NCI-H510A (cell line): ENCODE data around the gene TTI1.

Source experiments
- DNase-seq: peaks from one replicate; lab custom pipeline; 2025; lab: John Stamatoyannopoulos, UW

Gene TTI1

GRCh38 chr20:38054647-38055046 lies 21.4 kb upstream of the TTI1 start:
- no peak for DNase-seq

- no peak for DNase-seq
These were observed 19.6 kb upstream of the TTI1 start for GRCh38 chr20:38052870-38053269.

- no peak for DNase-seq
These were observed 17.4 kb upstream of the TTI1 start for GRCh38 chr20:38050686-38051085.

GRCh38 chr20:38049800-38050199 lies 16.5 kb upstream of the TTI1 start:
- DNase-seq = no peak

GRCh38 chr20:38046572-38046971 lies 13.3 kb upstream of the TTI1 start:
- DNase-seq = no peak

GRCh38 chr20:38044685-38045084 lies 11.4 kb upstream of the TTI1 start:
- DNase-seq = no peak

GRCh38 chr20:38043512-38044300 lies 10.4 kb upstream of the TTI1 start:
- DNase-seq = no peak

- no peak for DNase-seq
These were observed 7.0 kb upstream of the TTI1 start for GRCh38 chr20:38040276-38040675.

- DNase-seq = no peak
These were observed 3.1 kb upstream of the TTI1 start for GRCh38 chr20:38036366-38036765.

GRCh38 chr20:38034961-38035360 lies 1.7 kb upstream of the TTI1 start:
- no peak for DNase-seq

GRCh38 chr20:38034108-38034649 lies 923 bp upstream of the TTI1 start:
- DNase-seq = no peak

- no peak for DNase-seq
These were observed 499 bp downstream of the TTI1 start for GRCh38 chr20:38032585-38033329.

- DNase-seq = no peak
These were observed 1.3 kb downstream of the TTI1 start for GRCh38 chr20:38031957-38032356.

GRCh38 chr20:38029453-38029852 lies 3.8 kb downstream of the TTI1 start:
- DNase-seq = no peak

- no peak for DNase-seq
These were observed 8.8 kb downstream of the TTI1 start for GRCh38 chr20:38024496-38024895.

GRCh38 chr20:38023181-38024001 lies 9.9 kb downstream of the TTI1 start:
- no peak for DNase-seq

GRCh38 chr20:38021087-38021772 lies 12.0 kb downstream of the TTI1 start:
- peak; percentile 30 for DNase-seq

GRCh38 chr20:38018385-38018784 lies 14.9 kb downstream of the TTI1 start:
- DNase-seq = no peak

GRCh38 chr20:38017959-38018358 lies 15.3 kb downstream of the TTI1 start:
- no peak for DNase-seq

GRCh38 chr20:38013887-38014286 lies 19.4 kb downstream of the TTI1 start:
- no peak for DNase-seq

GRCh38 chr20:38012332-38012731 lies 20.9 kb downstream of the TTI1 start:
- no peak for DNase-seq

GRCh38 chr20:38011696-38012095 lies 21.6 kb downstream of the TTI1 start:
- DNase-seq = no peak
